ENCODE data around the gene BNC1. TPM values are rescaled to one million over a fixed set of nuclear protein-coding genes. Genes with fewer than 3 reads are reported as not detected.
A peak's percentile ranks its signal among the peaks of the same experiment; 100 is the strongest.

BNC1 gene
- polyA plus RNA-seq, 1 of the 3 experiments (the other 2 are of a cell fraction) = not detected

GRCh38 chr15:83206526-83207008, 77.9 kb downstream of the BNC1 start:
- H4K20me1 ChIP-seq (ENCODE audit: insufficient read depth) = peaks cover 20% of the 10 kb centered on the region
- H3K4me3 ChIP-seq (ENCODE audit: low read depth in 2 of 2, low read length in 1 of 2) = peak overlapping the region; percentile 66 to 86
- no peaks in the 10 kb centered on the region for H3K36me3 ChIP-seq (replicated peaks in 1 of 2; ENCODE audit: control insufficient read depth in 1 of 2, insufficient read depth in 2 of 2, low read length in 1 of 2)
- ChIA-PET CTCF (interaction anchor here (0.7 to 6.1 kb wide), 3 partner anchors 21 to 196 kb away, joined by 3 to 24 read pairs (median 3); partner anchors contain the start of gene C15orf40), POLR2A (interaction anchor here (0.9 kb wide), 1 partner anchor 194 kb away, joined by 3 read pairs; no protein-coding TSS in a partner anchor)
- WGBS (ENCODE audit: low lambda C conversion rate) = 2% methylated on average over 9 of the region's 25 CpGs
- peak overlapping the region; percentile 83 for H3K9ac ChIP-seq
- TF ChIP-seq, protein P1, sequence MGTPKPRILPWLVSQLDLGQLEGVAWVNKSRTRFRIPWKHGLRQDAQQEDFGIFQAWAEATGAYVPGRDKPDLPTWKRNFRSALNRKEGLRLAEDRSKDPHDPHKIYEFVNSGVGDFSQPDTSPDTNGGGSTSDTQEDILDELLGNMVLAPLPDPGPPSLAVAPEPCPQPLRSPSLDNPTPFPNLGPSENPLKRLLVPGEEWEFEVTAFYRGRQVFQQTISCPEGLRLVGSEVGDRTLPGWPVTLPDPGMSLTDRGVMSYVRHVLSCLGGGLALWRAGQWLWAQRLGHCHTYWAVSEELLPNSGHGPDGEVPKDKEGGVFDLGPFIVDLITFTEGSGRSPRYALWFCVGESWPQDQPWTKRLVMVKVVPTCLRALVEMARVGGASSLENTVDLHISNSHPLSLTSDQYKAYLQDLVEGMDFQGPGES (IDR thresholded peaks at IDR 0.05; ENCODE audit: low read depth, low read length) = no peak
- no peak for TF ChIP-seq RXRA (IDR thresholded peaks at IDR 0.05; ENCODE audit: borderline replicate concordance, low read depth)
- TF ChIP-seq FOXM1 (IDR thresholded peaks at IDR 0.05; ENCODE audit: low read depth) = 0 out of 2 replicates have a peak, but pooled peaks have one; percentile 10
- TF ChIP-seq CHD2 (IDR thresholded peaks at IDR 0.05; ENCODE audit: low read length, partially characterized antibody) = no peak
- H3K4me1 ChIP-seq (ENCODE audit: control insufficient read depth in 1 of 2, insufficient read depth in 2 of 2, low read depth in 1 of 2, low read length in 1 of 2) = peaks cover 0 to 30% of the 10 kb centered on the region in 2 experiments; a peak in 2 of 4 replicates
- H3K27me3 ChIP-seq (ENCODE audit: insufficient read depth) = no peaks in the 10 kb centered on the region
- DNase-seq = no peak
- H3K9me2 ChIP-seq = no peaks in the 10 kb centered on the region
- H3K9me3 ChIP-seq = no peaks in the 10 kb centered on the region
- peak overlapping the region; percentile 77 to 93 for H3K27ac ChIP-seq (ENCODE audit: low read depth in 2 of 2, low read length in 1 of 2)
- peak overlapping the region; percentile 82 for H3K4me2 ChIP-seq
- peak overlapping the region; percentile 34 for H2AFZ ChIP-seq (ENCODE audit: low read depth)
- H3K79me2 ChIP-seq (ENCODE audit: insufficient read depth) = peaks cover 54% of the 10 kb centered on the region
- peaks cover 35% of the 10 kb centered on the region for H3F3A ChIP-seq (replicated peaks; ENCODE audit: insufficient read depth)

Other genes starting within 250 kb of the BNC1 start
- gene BTBD1, start 217.4 kb downstream of the BNC1 start, polyA plus RNA-seq (2012; rRNA removed) = 34.4 and 42.5 TPM in 2 replicates
- 0.12 and 0.16 TPM in 2 replicates for gene TM6SF1, start 177.0 kb downstream of the BNC1 start, polyA plus RNA-seq (2012; rRNA removed)
- gene HDGFL3, start 76.8 kb downstream of the BNC1 start, polyA plus RNA-seq (2012; rRNA removed) = 8.0 and 9.2 TPM in 2 replicates
- gene SH3GL3, start 162.7 kb upstream of the BNC1 start, polyA plus RNA-seq (2012; rRNA removed) = not detected in 2 replicates

All from SK-N-SH (cell line).